CD14-positive monocyte (primary cell): ENCODE measurements around the gene ABO. TPM values are rescaled to one million over a fixed set of nuclear protein-coding genes. Genes with fewer than 3 reads are reported as not detected.

Experiments
- polyA plus RNA-seq, 3 donors: library from polyadenylated mRNA; depleted of rRNA in 1 of 3; unstranded in 2 of 3; stranded (reverse) in 1 of 3; fragments of 300-500 nt in 2 of 3; fragments of >200 nt in 1 of 3; fragmentation: Illumina TruSeq in 2 of 3; gene quantifications; 1 replicate in 2 of 3; 2 replicates in 1 of 3; pipeline ENCODE4 v1.2.3, GENCODE V29; 2012 to 2021
- small RNA-seq: library from RNA; depleted of rRNA; stranded (forward); fragments of <200 nt; gene quantifications from one replicate; pipeline ENCODE3, GENCODE V24; 2012; ENCODE audit warnings: low read depth; ENCODE audit not compliant: insufficient read length

ABO gene
- polyA plus RNA-seq, 3 donors = 0.50 to 2.1 TPM; not detected in 1

Small RNAs within 50 kb of the gene (small RNA-seq; reads per million reads assigned to genes)
- not detected for gene RF00019

Other genes starting within 250 kb of the ABO start
- 10 to 100 TPM; 21.3 to 75.6 (median 24.4) TPM for gene GTF3C5, start 244.2 kb downstream of the ABO start, polyA plus RNA-seq
- gene CEL, start 213.2 kb downstream of the ABO start, polyA plus RNA-seq = under 1 TPM in 1 of 3 donors, not detected in 2; 0.24 TPM
- 10 to 100 TPM in 1 of 3 donors, 1 to 10 TPM in 2; 3.5 to 63.8 (median 4.2) TPM for gene RALGDS, start 154.0 kb downstream of the ABO start, polyA plus RNA-seq
- 10 to 100 TPM in 1 of 3 donors, 1 to 10 TPM in 2; 7.1 to 40.1 (median 8.0) TPM for gene GBGT1, start 111.3 kb downstream of the ABO start, polyA plus RNA-seq
- not detected for gene OBP2B, start 66.0 kb downstream of the ABO start, polyA plus RNA-seq
- gene SURF6, start 61.0 kb upstream of the ABO start, polyA plus RNA-seq = 10 to 100 TPM in 1 of 3 donors, 1 to 10 TPM in 1, under 1 TPM in 1; 0.75 to 12.9 (median 2.9) TPM
- 10 to 100 TPM in 1 of 3 donors, 1 to 10 TPM in 2; 6.8 to 27.7 (median 9.6) TPM for gene MED22, start 72.9 kb upstream of the ABO start, polyA plus RNA-seq
- 1,000 to 10,000 TPM in 1 of 3 donors, 100 to 1,000 TPM in 2; 390 to 2,322 (median 437) TPM for gene RPL7A, start 73.0 kb upstream of the ABO start, polyA plus RNA-seq
- 100 to 1,000 TPM in 1 of 3 donors, 10 to 100 TPM in 2; 60.5 to 140 (median 98.4) TPM for gene SURF1, start 81.3 kb upstream of the ABO start, polyA plus RNA-seq
- 10 to 100 TPM; 17.5 to 24.7 (median 17.6) TPM for gene SURF2, start 81.3 kb upstream of the ABO start, polyA plus RNA-seq
- gene SURF4, start 100.9 kb upstream of the ABO start, polyA plus RNA-seq = 100 to 1,000 TPM in 2 of 3 donors, 10 to 100 TPM in 1; 61.4 to 175 (median 157) TPM
- under 1 TPM in 1 of 3 donors, not detected in 2; 0.27 TPM for gene STKLD1, start 101.2 kb upstream of the ABO start, polyA plus RNA-seq
- 10 to 100 TPM in 1 of 3 donors, 1 to 10 TPM in 2; 3.0 to 11.0 (median 4.2) TPM for gene REXO4, start 142.8 kb upstream of the ABO start, polyA plus RNA-seq
- under 1 TPM in 1 of 3 donors, not detected in 2; 0.77 TPM for gene ADAMTS13, start 147.2 kb upstream of the ABO start, polyA plus RNA-seq
- 1 to 10 TPM; 5.0 to 6.7 (median 5.1) TPM for gene CACFD1, start 184.8 kb upstream of the ABO start, polyA plus RNA-seq
- 100 to 1,000 TPM in 1 of 3 donors, 10 to 100 TPM in 2; 43.2 to 127 (median 60.4) TPM for gene SLC2A6, start 203.9 kb upstream of the ABO start, polyA plus RNA-seq
- gene MYMK, start 249.8 kb upstream of the ABO start, polyA plus RNA-seq = not detected